HepG2 (cell line): Measurements from ENCODE around the gene IFNL1. TPM values are rescaled to one million over a fixed set of nuclear protein-coding genes. Genes with fewer than 3 reads are reported as not detected.

Source experiments
- ARNT ChIP-seq: fragments of 450-650 bp; IDR thresholded peaks from 2 replicates; pipeline ENCODE4 v1.6.1; 2017
- ATF7-NPFF ChIP-seq: sonication (generic); formaldehyde crosslinking; IDR thresholded peaks from 2 replicates; pipeline ENCODE4 v1.8.1; 2023; ENCODE audit warnings: mild to moderate bottlenecking, low read depth, missing genetic modification reagents, moderate library complexity
- BRCA1 ChIP-seq: sonication (generic); formaldehyde crosslinking; IDR thresholded peaks from 2 replicates; pipeline ENCODE4 v1.4.0; 2020; ENCODE audit warnings: missing genetic modification reagents
- FIP1L1 ChIP-seq: fragments of 200-400 bp; formaldehyde crosslinking; IDR thresholded peaks from 2 replicates; pipeline ENCODE4 v1.6.1; 2018; ENCODE audit warnings: low read depth, mild to moderate bottlenecking, low read length, moderate library complexity, borderline replicate concordance; ENCODE audit not compliant: insufficient read depth
- FOXM1 ChIP-seq: sonication (generic); formaldehyde crosslinking; IDR thresholded peaks from 2 replicates; pipeline ENCODE4 v1.5.0; 2020; ENCODE audit warnings: missing genetic modification reagents
- HOMEZ ChIP-seq: IDR thresholded peaks from 2 replicates; pipeline ENCODE4 v1.6.1; 2016; ENCODE audit warnings: low read depth
- IKZF4 ChIP-seq: sonication (generic); formaldehyde crosslinking; IDR thresholded peaks from 2 replicates; pipeline ENCODE4 v1.5.1; 2020; ENCODE audit warnings: borderline replicate concordance, mild to moderate bottlenecking, low read depth, missing genetic modification reagents; ENCODE audit errors: not compliant biosample characterization
- IRF9 ChIP-seq: sonication (generic); formaldehyde crosslinking; IDR thresholded peaks from 2 replicates; pipeline ENCODE4 v1.8.0; 2022; ENCODE audit warnings: missing genetic modification reagents, mild to moderate bottlenecking, borderline replicate concordance
- NR1H2 ChIP-seq: sonication (generic); formaldehyde crosslinking; IDR thresholded peaks from 2 replicates; pipeline ENCODE4 v1.8.1; 2022; ENCODE audit warnings: low read depth, missing genetic modification reagents, borderline replicate concordance
- PCBP2 ChIP-seq: fragments of 200-400 bp; formaldehyde crosslinking; optimal IDR thresholded peaks from 2 replicates; pipeline ENCODE3; 2018; ENCODE audit warnings: low read length, low read depth; ENCODE audit not compliant: poor library complexity, severe bottlenecking
- RCOR2 ChIP-seq: IDR thresholded peaks from 2 replicates; pipeline ENCODE4 v1.6.1; 2016; ENCODE audit warnings: missing biosample characterization, missing genetic modification reagents
- ZBTB42 ChIP-seq: sonication (generic); formaldehyde crosslinking; IDR thresholded peaks from 2 replicates; pipeline ENCODE4 v1.5.0; 2020; ENCODE audit warnings: mild to moderate bottlenecking, missing genetic modification reagents
- ZBTB7A ChIP-seq: sonication (generic); formaldehyde crosslinking; IDR thresholded peaks from 2 replicates; pipeline ENCODE4 v1.8.0; 2022; ENCODE audit warnings: mild to moderate bottlenecking, missing genetic modification reagents
- ZC3H4 ChIP-seq: sonication (generic); formaldehyde crosslinking; IDR thresholded peaks from 2 replicates; pipeline ENCODE4 v1.4.0; 2020; ENCODE audit warnings: missing genetic modification reagents, borderline replicate concordance
- ZGPAT ChIP-seq: IDR thresholded peaks from 2 replicates; pipeline ENCODE4 v1.6.1; 2016; ENCODE audit warnings: mild to moderate bottlenecking
- ZNF333 ChIP-seq: sonication (generic); formaldehyde crosslinking; IDR thresholded peaks from 2 replicates; pipeline ENCODE4 v1.4.0; 2020; ENCODE audit warnings: mild to moderate bottlenecking, missing genetic modification reagents, borderline replicate concordance
- ZNF44 ChIP-seq: sonication (generic); formaldehyde crosslinking; IDR thresholded peaks from 2 replicates; pipeline ENCODE4 v1.5.1; 2020; ENCODE audit warnings: mild to moderate bottlenecking, missing genetic modification reagents
- ZNF777 ChIP-seq: sonication (generic); formaldehyde crosslinking; IDR thresholded peaks from 2 replicates; pipeline ENCODE4 v1.4.0; 2020; ENCODE audit warnings: missing genetic modification reagents
- ZNF839 ChIP-seq: sonication (generic); formaldehyde crosslinking; IDR thresholded peaks from 2 replicates; pipeline ENCODE4 v1.4.0; 2020; ENCODE audit warnings: missing genetic modification reagents, mild to moderate bottlenecking, borderline replicate concordance
- polyA plus RNA-seq, 8 experiments: library from polyadenylated mRNA; depleted of rRNA in 3 of 8; stranded (reverse) in 7 of 8; unstranded in 1 of 8; fragments of >200 nt; fragmentation: Illumina TruSeq in 4 of 8; extraction: Trizol in 4 of 8; gene quantifications; 2 replicates each; pipeline versions ENCODE4 v1.2.1 to v1.2.3, GENCODE V29; 2011 to 2016; ENCODE audit warnings: low read depth in 4 of 8, missing spikeins in 1 of 8, mixed read lengths in 1 of 8; ENCODE audit not compliant: insufficient read depth in 1 of 8
- total RNA-seq, 5 experiments: library from RNA; depleted of rRNA; stranded (reverse); fragments of >200 nt; fragmentation: Illumina TruSeq; extraction: Trizol; gene quantifications; 2 replicates each; pipeline ENCODE4 v1.2.3, GENCODE V29; 2016; ENCODE audit warnings: low read depth in 1 of 5
- TF ChIP-seq, protein P1 (sequence below): sonication (generic); formaldehyde crosslinking; IDR thresholded peaks from 2 replicates; pipeline ENCODE4 v1.9.0; 2021; ENCODE audit warnings: missing genetic modification reagents, borderline replicate concordance

Gene IFNL1
- total and polyA plus RNA-seq, 2 of the 13 experiments (the other 11 are each of a cell fraction or from before 2014, with no cell fraction given) = not detected

DNA sequence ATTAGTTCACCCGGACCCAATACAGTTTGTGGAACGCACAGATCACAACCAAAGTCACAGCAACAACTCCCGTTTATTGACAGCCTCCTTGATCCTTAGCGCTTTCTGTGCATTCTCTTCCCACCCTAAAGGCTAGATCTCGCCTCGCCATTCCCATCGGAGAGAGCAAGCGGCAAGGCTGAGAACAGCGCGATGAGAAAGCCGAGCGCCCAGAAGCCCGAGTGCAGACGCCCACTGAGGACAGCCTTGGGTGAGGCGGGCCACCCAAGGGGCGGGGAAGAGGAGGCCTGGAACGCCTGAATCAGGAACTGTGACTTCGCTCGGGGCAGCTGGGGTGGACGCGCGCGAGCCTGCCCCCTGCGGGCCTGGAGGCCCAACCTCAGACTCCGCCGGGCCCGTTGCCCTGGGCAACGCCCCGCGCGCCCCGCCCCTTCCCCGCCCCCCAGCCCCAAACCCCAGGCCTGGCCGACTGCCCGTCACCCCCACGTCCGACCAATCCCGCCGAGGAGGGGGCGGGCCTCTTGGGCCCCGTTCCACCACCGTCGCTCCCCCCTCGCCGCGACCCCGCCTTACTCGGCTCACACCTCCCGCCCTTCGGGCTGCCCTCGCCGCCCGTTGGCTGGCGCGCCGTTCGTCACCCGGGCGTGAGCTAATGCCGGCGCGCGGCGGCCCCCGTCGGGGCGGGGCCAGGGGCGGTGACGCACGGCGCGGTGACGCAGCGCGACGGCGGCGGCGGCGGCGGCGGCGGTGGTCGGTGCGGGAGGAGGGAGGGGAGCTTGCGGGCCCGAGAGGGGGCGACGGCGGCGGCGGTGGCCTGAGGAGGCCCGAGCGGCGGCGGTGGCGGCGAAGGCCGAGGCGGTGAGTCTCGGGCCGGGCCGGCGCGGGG is 45.8 kb downstream of the IFNL1 start, which contains the start of gene SAMD4B (continued):
- TF ChIP-seq ZNF333 (CRISPR knock-in tag) = no peak
- TF ChIP-seq IRF9 (CRISPR knock-in tag) = 0 out of 2 replicates have a peak, but pooled peaks have one; percentile 45
- TF ChIP-seq RCOR2 (CRISPR knock-in tag) = no peak
- peak; percentile 37; the same call in 1 of the 2 replicates for TF ChIP-seq ATF7-NPFF (CRISPR knock-in tag)
- TF ChIP-seq ZBTB7A = no peak
- no peak for TF ChIP-seq PCBP2
- TF ChIP-seq ZNF839 (CRISPR knock-in tag) = peak; percentile 93
- no peak for TF ChIP-seq NR1H2 (CRISPR knock-in tag)
- no peak for TF ChIP-seq ZC3H4 (CRISPR knock-in tag)
- TF ChIP-seq ZBTB42 = no peak
- TF ChIP-seq ZNF44 (CRISPR knock-in tag) = 0 out of 2 replicates have a peak, but pooled peaks have one; percentile 73
- TF ChIP-seq, protein P1, sequence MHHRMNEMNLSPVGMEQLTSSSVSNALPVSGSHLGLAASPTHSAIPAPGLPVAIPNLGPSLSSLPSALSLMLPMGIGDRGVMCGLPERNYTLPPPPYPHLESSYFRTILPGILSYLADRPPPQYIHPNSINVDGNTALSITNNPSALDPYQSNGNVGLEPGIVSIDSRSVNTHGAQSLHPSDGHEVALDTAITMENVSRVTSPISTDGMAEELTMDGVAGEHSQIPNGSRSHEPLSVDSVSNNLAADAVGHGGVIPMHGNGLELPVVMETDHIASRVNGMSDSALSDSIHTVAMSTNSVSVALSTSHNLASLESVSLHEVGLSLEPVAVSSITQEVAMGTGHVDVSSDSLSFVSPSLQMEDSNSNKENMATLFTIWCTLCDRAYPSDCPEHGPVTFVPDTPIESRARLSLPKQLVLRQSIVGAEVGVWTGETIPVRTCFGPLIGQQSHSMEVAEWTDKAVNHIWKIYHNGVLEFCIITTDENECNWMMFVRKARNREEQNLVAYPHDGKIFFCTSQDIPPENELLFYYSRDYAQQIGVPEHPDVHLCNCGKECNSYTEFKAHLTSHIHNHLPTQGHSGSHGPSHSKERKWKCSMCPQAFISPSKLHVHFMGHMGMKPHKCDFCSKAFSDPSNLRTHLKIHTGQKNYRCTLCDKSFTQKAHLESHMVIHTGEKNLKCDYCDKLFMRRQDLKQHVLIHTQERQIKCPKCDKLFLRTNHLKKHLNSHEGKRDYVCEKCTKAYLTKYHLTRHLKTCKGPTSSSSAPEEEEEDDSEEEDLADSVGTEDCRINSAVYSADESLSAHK (CRISPR knock-in tag) = no peak
- no peak for TF ChIP-seq HOMEZ (CRISPR knock-in tag)
- TF ChIP-seq FIP1L1 = no peak
- TF ChIP-seq BRCA1 (CRISPR knock-in tag) = 0 out of 2 replicates have a peak, but pooled peaks have one; percentile 30
- TF ChIP-seq FOXM1 (CRISPR knock-in tag) = no peak
- TF ChIP-seq ZNF777 (CRISPR knock-in tag) = no peak; the same call in 1 of the 2 replicates
- peak; percentile 91 for TF ChIP-seq ZGPAT (CRISPR knock-in tag)
- TF ChIP-seq ARNT = no peak
- no peak for TF ChIP-seq IKZF4 (CRISPR knock-in tag)
